GM21619 (cell line): Measurements from ENCODE around the gene PBX3.

ENCODE experiments used
- ATAC-seq: cut with Tn5 transposase; IDR thresholded peaks from one replicate; pipeline ENCODE4 v1.9.1; 2021; ENCODE audit not compliant: unreplicated experiment

The PBX3 gene

GRCh38 chr9:125861405-125862058 is 114.4 kb downstream of the PBX3 start:
- ATAC-seq, result no peak

- no peak for ATAC-seq
These were observed 116.8 kb downstream of the PBX3 start for GRCh38 chr9:125863923-125864322.

GRCh38 chr9:125867751-125868415 is 120.7 kb downstream of the PBX3 start:
- ATAC-seq, result no peak

- ATAC-seq, result no peak
These were observed 131.0 kb downstream of the PBX3 start for GRCh38 chr9:125878164-125878631.

- ATAC-seq, result no peak
These were observed 133.9 kb downstream of the PBX3 start for GRCh38 chr9:125881042-125881441.

- no peak for ATAC-seq
These were observed 136.5 kb downstream of the PBX3 start for GRCh38 chr9:125883565-125884217.

GRCh38 chr9:125884218-125884595 is 137.0 kb downstream of the PBX3 start:
- ATAC-seq, result no peak

GRCh38 chr9:125885405-125886034 is 138.3 kb downstream of the PBX3 start:
- ATAC-seq, result no peak

GRCh38 chr9:125886365-125886764 is 139.2 kb downstream of the PBX3 start:
- no peak for ATAC-seq

- no peak for ATAC-seq
These were observed 140.0 kb downstream of the PBX3 start for GRCh38 chr9:125887172-125887571.

GRCh38 chr9:125888211-125888610 is 141.0 kb downstream of the PBX3 start:
- ATAC-seq, result no peak

- no peak for ATAC-seq
These were observed 141.9 kb downstream of the PBX3 start for GRCh38 chr9:125889112-125889475.

GRCh38 chr9:125889476-125890419 is 142.6 kb downstream of the PBX3 start:
- no peak for ATAC-seq

GRCh38 chr9:125890826-125891225 is 143.7 kb downstream of the PBX3 start:
- no peak for ATAC-seq

GRCh38 chr9:125893277-125893676 is 146.1 kb downstream of the PBX3 start:
- no peak for ATAC-seq

GRCh38 chr9:125894566-125894965 is 147.4 kb downstream of the PBX3 start:
- no peak for ATAC-seq

GRCh38 chr9:125896404-125896803 is 149.2 kb downstream of the PBX3 start:
- no peak for ATAC-seq

GRCh38 chr9:125896964-125897363 is 149.8 kb downstream of the PBX3 start:
- no peak for ATAC-seq

GRCh38 chr9:125897481-125897880 is 150.3 kb downstream of the PBX3 start:
- no peak for ATAC-seq

GRCh38 chr9:125902214-125902613 is 155.0 kb downstream of the PBX3 start:
- ATAC-seq, result no peak
